ENCODE measurements around the gene RDH5. TPM values are rescaled to one million over a fixed set of nuclear protein-coding genes. Genes with fewer than 3 reads are reported as not detected.
"Not testable (repeated sequence)": the region's sequence is repeated elsewhere in the genome, so short reads cannot be mapped to it uniquely, and the experiment has no call there.

Gene RDH5
- total and polyA plus RNA-seq, 8 donors = 4.3 to 11.6 (median 10.2) TPM

GRCh38 chr12:55755246-55755645 lies 35.1 kb downstream of the RDH5 start:
- DNase-seq = no peak
- ATAC-seq = no peak
- H3K36me3 ChIP-seq = peaks cover 0 to 97% of the 10 kb centered on the region in 2 donors
- H3K4me1 ChIP-seq = no peaks in the 10 kb centered on the region
- intact Hi-C loops (cut with DNase I) = no loop called here
- H3K9me3 ChIP-seq = no peaks in the 10 kb centered on the region
- H3K27me3 ChIP-seq = no peaks in the 10 kb centered on the region
- H3K27ac ChIP-seq = no peak overlapping the region
- no peak overlapping the region for H3K4me3 ChIP-seq
- no peak for TF ChIP-seq CTCF (IDR thresholded peaks at IDR 0.05)

- no peak overlapping the region for H3K4me3 ChIP-seq
- H3K9me3 ChIP-seq = no peaks in the 10 kb centered on the region
- DNase-seq = no peak
- ATAC-seq = no peak
- H3K4me1 ChIP-seq = no peaks in the 10 kb centered on the region
- intact Hi-C loops (cut with DNase I) = no loop called here
- no peak for TF ChIP-seq CTCF (IDR thresholded peaks at IDR 0.05)
- no peaks in the 10 kb centered on the region for H3K27me3 ChIP-seq
- peaks cover 0 to 96% of the 10 kb centered on the region in 2 donors for H3K36me3 ChIP-seq
- H3K27ac ChIP-seq = no peak overlapping the region
These were observed 37.5 kb downstream of the RDH5 start for GRCh38 chr12:55757701-55758100.

GRCh38 chr12:55758575-55758974 lies 38.4 kb downstream of the RDH5 start:
- H3K27me3 ChIP-seq; DNase-seq; H3K9me3 ChIP-seq; ATAC-seq; H3K27ac ChIP-seq; H3K4me3 ChIP-seq; intact Hi-C loops (cut with DNase I); H3K4me1 ChIP-seq: not testable (repeated sequence)
- H3K36me3 ChIP-seq = peaks cover 0 to 96% of the 10 kb centered on the region in 2 donors

- intact Hi-C loops (cut with DNase I) = no loop called here
- no peak overlapping the region for H3K27ac ChIP-seq
- TF ChIP-seq CTCF (IDR thresholded peaks at IDR 0.05) = no peak
- no peaks in the 10 kb centered on the region for H3K4me1 ChIP-seq
- peaks cover 0 to 88% of the 10 kb centered on the region in 2 donors for H3K36me3 ChIP-seq
- ATAC-seq = no peak
- no peaks in the 10 kb centered on the region for H3K27me3 ChIP-seq
- H3K4me3 ChIP-seq = no peak overlapping the region
- H3K9me3 ChIP-seq = no peaks in the 10 kb centered on the region
- DNase-seq = no peak
These were observed 40.5 kb downstream of the RDH5 start for GRCh38 chr12:55760663-55761062.

GRCh38 chr12:55762646-55763045 lies 42.5 kb downstream of the RDH5 start:
- no peak for DNase-seq
- Histone ChIP-seq H3K36me3 (peaks cover 0 to 83% of the 10 kb centered on the region in 2 donors), H3K4me3 (no peak overlapping the region), H3K4me1 (no peaks in the 10 kb centered on the region), H3K27ac (no peak overlapping the region), H3K27me3 (no peaks in the 10 kb centered on the region), H3K9me3 (no peaks in the 10 kb centered on the region)
- intact Hi-C loops (cut with DNase I) = no loop called here
- no peak for ATAC-seq
- no peak for TF ChIP-seq CTCF (IDR thresholded peaks at IDR 0.05)

- Histone ChIP-seq H3K4me1 (no peaks in the 10 kb centered on the region), H3K27me3 (no peaks in the 10 kb centered on the region), H3K4me3 (no peak overlapping the region), H3K27ac (no peak overlapping the region), H3K9me3 (no peaks in the 10 kb centered on the region), H3K36me3 (peaks cover 0 to 72% of the 10 kb centered on the region in 2 donors)
- ATAC-seq = no peak
- DNase-seq = no peak
- intact Hi-C loops (cut with DNase I) = no loop called here
- no peak for TF ChIP-seq CTCF (IDR thresholded peaks at IDR 0.05)
These were observed 45.6 kb downstream of the RDH5 start for GRCh38 chr12:55765736-55766290.

Data from left lung (tissue), 10 donors.